A673 (cell line): ENCODE data around the gene PARP15. TPM values are rescaled to one million over a fixed set of nuclear protein-coding genes. Genes with fewer than 3 reads are reported as not detected.

Experiments
- BruUV-seq: library from RNA; stranded (reverse); fragments of 400-500 nt; replicated peaks from 2 replicates; lab custom pipeline; 2021; lab: Mats Ljungman, UMichigan
- CTCF ChIA-PET: fragments of 300-600 bp; sonication (Branson Sonifier 250); formaldehyde crosslinking; loops from one replicate; lab custom pipeline; 2022; ENCODE audit warnings: antibody characterized with exemption; lab: Charles Lee
- POLR2A ChIA-PET: fragments of 300-600 bp; sonication (Branson Sonifier 250); formaldehyde crosslinking; loops from one replicate; lab custom pipeline; 2022; ENCODE audit warnings: antibody characterized with exemption; ENCODE audit not compliant: low non-redundant PET; lab: Charles Lee
- DNase-seq: peaks from one replicate; pipeline ENCODE4 v3.0.0-alpha.2; 2015; ENCODE audit warnings: low spot score
- H3K27ac ChIP-seq: fragments of 200-600 bp; sonication (generic); 2 replicates; pipeline ENCODE4 v1.5.1; 2016; ENCODE audit warnings: mixed run types, low read depth, mild to moderate bottlenecking, mixed read lengths, antibody characterized with exemption, low read length; ENCODE audit not compliant: poor library complexity, severe bottlenecking
- H3K27me3 ChIP-seq: fragments of 200-600 bp; sonication (generic); replicated peaks from 2 replicates; pipeline ENCODE4 v1.6.1; 2017; ENCODE audit warnings: mixed run types, low read depth, mild to moderate bottlenecking, mixed read lengths, antibody characterized with exemption, low read length; ENCODE audit not compliant: insufficient read depth, poor library complexity
- H3K36me3 ChIP-seq: fragments of 200-600 bp; sonication (generic); 2 replicates; pipeline ENCODE4 v1.6.1; 2016; ENCODE audit warnings: mixed run types, mild to moderate bottlenecking, mixed read lengths, antibody characterized with exemption, low read length; ENCODE audit not compliant: insufficient read depth, poor library complexity, severe bottlenecking
- H3K4me1 ChIP-seq: fragments of 200-600 bp; sonication (generic); 2 replicates; pipeline ENCODE4 v1.6.1; 2017; ENCODE audit warnings: mixed run types, mild to moderate bottlenecking, mixed read lengths, antibody characterized with exemption, low read length; ENCODE audit not compliant: insufficient read depth, poor library complexity, severe bottlenecking
- H3K4me3 ChIP-seq: fragments of 200-600 bp; sonication (generic); 2 replicates; pipeline ENCODE4 v1.5.1; 2016; ENCODE audit warnings: low read depth, mixed run types, mild to moderate bottlenecking, mixed read lengths, low read length; ENCODE audit not compliant: poor library complexity, severe bottlenecking
- H3K9me3 ChIP-seq: fragments of 200-600 bp; sonication (generic); 2 replicates; pipeline ENCODE4 v1.6.1; 2016; ENCODE audit warnings: mixed run types, low read depth, mild to moderate bottlenecking, mixed read lengths, antibody characterized with exemption, low read length; ENCODE audit not compliant: poor library complexity, severe bottlenecking
- EZH2 ChIP-seq: fragments of 200-600 bp; sonication (generic); IDR thresholded peaks from 2 replicates; pipeline ENCODE4 v1.6.1; 2017; ENCODE audit warnings: borderline replicate concordance, low read depth, mild to moderate bottlenecking, mixed read lengths, antibody characterized with exemption, low read length; ENCODE audit not compliant: poor library complexity, severe bottlenecking
- intact Hi-C: fragments of 100-400 bp; cut with micrococcal nuclease; formaldehyde crosslinking; loops from one replicate; pipeline ENCODE4 v1.10.0; 2022; ENCODE audit not compliant: unreplicated experiment
- total RNA-seq: library from RNA; stranded (reverse); gene quantifications from 2 replicates; pipeline ENCODE4 v1.2.3, GENCODE V29; 2021
- TF ChIP-seq, protein P1 (sequence below): fragments of 300-800, 200-600 bp; sonication (generic); conservative IDR thresholded peaks from 2 replicates; pipeline ENCODE4 v1.5.1; 2017; ENCODE audit warnings: low read depth, mild to moderate bottlenecking, antibody characterized with exemption, low read length, moderate library complexity, mixed read lengths

PARP15 gene
- total RNA-seq, 1 experiment from 2014 or later = not detected

GRCh38 chr3:122619040-122619439, 41.6 kb downstream of the PARP15 start:
- TF ChIP-seq, protein P1, sequence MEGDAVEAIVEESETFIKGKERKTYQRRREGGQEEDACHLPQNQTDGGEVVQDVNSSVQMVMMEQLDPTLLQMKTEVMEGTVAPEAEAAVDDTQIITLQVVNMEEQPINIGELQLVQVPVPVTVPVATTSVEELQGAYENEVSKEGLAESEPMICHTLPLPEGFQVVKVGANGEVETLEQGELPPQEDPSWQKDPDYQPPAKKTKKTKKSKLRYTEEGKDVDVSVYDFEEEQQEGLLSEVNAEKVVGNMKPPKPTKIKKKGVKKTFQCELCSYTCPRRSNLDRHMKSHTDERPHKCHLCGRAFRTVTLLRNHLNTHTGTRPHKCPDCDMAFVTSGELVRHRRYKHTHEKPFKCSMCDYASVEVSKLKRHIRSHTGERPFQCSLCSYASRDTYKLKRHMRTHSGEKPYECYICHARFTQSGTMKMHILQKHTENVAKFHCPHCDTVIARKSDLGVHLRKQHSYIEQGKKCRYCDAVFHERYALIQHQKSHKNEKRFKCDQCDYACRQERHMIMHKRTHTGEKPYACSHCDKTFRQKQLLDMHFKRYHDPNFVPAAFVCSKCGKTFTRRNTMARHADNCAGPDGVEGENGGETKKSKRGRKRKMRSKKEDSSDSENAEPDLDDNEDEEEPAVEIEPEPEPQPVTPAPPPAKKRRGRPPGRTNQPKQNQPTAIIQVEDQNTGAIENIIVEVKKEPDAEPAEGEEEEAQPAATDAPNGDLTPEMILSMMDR = no peak
- TF ChIP-seq EZH2 = no peak
- Histone ChIP-seq H3K4me1 (no peaks in the 10 kb centered on the region), H3K36me3 (no peaks in the 10 kb centered on the region), H3K9me3 (no peaks in the 10 kb centered on the region), H3K27me3 (peaks cover 32% of the 10 kb centered on the region), H3K27ac (no peak overlapping the region), H3K4me3 (no peak overlapping the region)
- BruUV-seq = no TSS peak
- POLR2A ChIA-PET = no interaction called here
- intact Hi-C loops = no loop called here
- CTCF ChIA-PET = no interaction called here
- DNase-seq = no peak

DNA sequence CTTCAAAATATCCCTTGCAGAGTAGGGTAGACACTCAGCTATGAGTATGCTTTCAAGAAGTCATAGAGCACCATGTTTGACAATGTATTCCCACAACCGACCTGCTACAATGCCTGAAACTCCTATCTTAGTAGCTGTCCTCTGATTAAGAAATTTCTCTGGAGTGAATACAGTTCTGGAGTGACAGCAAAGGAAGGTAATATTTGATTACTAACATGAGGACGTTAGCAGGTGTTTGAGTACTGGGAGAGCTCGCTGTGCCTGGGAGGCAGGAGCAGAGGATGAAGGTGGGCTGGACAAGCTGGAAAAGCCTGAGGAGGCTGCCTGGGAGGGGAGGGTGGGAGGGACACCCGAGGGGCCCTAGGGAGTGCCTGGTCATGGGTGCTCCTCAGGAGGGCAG, 42.9 kb downstream of the PARP15 start:
- intact Hi-C loops = no loop called here
- no peak for DNase-seq
- Histone ChIP-seq H3K9me3 (no peaks in the 10 kb centered on the region), H3K4me3 (no peak overlapping the region), H3K4me1 (no peaks in the 10 kb centered on the region), H3K36me3 (no peaks in the 10 kb centered on the region), H3K27ac (no peak overlapping the region), H3K27me3 (peaks cover 32% of the 10 kb centered on the region)
- ChIA-PET POLR2A (no interaction called here), CTCF (no interaction called here)
- TF ChIP-seq EZH2 = no peak
- TF ChIP-seq, protein P1 = no peak
- BruUV-seq = no TSS peak

GRCh38 chr3:122621112-122621511, 43.7 kb downstream of the PARP15 start:
- POLR2A ChIA-PET = no interaction called here
- H3K27ac ChIP-seq = no peak overlapping the region
- CTCF ChIA-PET = no interaction called here

More at GRCh38 chr3:122621112-122621511, 43.7 kb downstream of the PARP15 start:
- BruUV-seq = no TSS peak
- DNase-seq = no peak
- intact Hi-C loops = no loop called here
- Histone ChIP-seq H3K9me3 (no peaks in the 10 kb centered on the region), H3K36me3 (no peaks in the 10 kb centered on the region), H3K4me1 (no peaks in the 10 kb centered on the region), H3K4me3 (no peak overlapping the region), H3K27me3 (peaks cover 32% of the 10 kb centered on the region)
- no peak for TF ChIP-seq EZH2
- TF ChIP-seq, protein P1 = no peak
